Measurements from ENCODE around the gene CORO2B.

- TF ChIP-seq EZH2 (IDR thresholded peaks at IDR 0.05; ENCODE audit: low read depth, unreplicated experiment) (no peak), CTCF (conservative IDR thresholded peaks at IDR 0.05; ENCODE audit: low read depth in 2 of 2) (no peak)
These were observed 14.6 kb upstream of the CORO2B start for GRCh38 chr15:68564173-68564572.

Data from GM23338 (cell line).